Mesangial cell (primary cell): ENCODE measurements around the gene HNF1A. TPM values are rescaled to one million over a fixed set of nuclear protein-coding genes. Genes with fewer than 3 reads are reported as not detected.

ENCODE experiments used
- total RNA-seq: library from RNA; depleted of rRNA; stranded (reverse); fragments of >200 nt; gene quantifications from 2 replicates; pipeline ENCODE4 v1.2.3, GENCODE V29; 2015

HNF1A gene, protein sequence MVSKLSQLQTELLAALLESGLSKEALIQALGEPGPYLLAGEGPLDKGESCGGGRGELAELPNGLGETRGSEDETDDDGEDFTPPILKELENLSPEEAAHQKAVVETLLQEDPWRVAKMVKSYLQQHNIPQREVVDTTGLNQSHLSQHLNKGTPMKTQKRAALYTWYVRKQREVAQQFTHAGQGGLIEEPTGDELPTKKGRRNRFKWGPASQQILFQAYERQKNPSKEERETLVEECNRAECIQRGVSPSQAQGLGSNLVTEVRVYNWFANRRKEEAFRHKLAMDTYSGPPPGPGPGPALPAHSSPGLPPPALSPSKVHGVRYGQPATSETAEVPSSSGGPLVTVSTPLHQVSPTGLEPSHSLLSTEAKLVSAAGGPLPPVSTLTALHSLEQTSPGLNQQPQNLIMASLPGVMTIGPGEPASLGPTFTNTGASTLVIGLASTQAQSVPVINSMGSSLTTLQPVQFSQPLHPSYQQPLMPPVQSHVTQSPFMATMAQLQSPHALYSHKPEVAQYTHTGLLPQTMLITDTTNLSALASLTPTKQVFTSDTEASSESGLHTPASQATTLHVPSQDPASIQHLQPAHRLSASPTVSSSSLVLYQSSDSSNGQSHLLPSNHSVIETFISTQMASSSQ
- total RNA-seq: 0.25 TPM in 1 of 2 replicates, not detected in the other

DNA sequence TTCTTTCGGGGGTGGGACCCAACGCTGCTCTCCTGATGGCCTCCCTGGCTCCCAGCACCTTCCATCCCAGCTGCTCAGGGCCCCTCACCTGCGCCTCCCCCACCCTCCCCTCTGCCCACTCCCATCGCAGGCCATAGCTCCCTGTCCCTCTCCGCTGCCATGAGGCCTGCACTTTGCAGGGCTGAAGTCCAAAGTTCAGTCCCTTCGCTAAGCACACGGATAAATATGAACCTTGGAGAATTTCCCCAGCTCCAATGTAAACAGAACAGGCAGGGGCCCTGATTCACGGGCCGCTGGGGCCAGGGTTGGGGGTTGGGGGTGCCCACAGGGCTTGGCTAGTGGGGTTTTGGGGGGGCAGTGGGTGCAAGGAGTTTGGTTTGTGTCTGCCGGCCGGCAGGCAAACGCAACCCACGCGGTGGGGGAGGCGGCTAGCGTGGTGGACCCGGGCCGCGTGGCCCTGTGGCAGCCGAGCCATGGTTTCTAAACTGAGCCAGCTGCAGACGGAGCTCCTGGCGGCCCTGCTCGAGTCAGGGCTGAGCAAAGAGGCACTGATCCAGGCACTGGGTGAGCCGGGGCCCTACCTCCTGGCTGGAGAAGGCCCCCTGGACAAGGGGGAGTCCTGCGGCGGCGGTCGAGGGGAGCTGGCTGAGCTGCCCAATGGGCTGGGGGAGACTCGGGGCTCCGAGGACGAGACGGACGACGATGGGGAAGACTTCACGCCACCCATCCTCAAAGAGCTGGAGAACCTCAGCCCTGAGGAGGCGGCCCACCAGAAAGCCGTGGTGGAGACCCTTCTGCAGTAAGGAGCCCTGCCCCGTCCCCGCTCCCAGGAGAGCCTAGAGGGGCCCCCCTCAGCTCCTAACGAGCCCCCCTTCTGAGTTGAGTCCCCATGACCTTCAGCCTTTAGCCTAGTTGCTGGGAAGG, at the start of gene HNF1A:
Gene HNF1A, plus strand, starts transcription at position 248 of the 924 bp plus-strand sequence. Its CDS starts 226 bp downstream, at position 474.

GRCh38 chr12:121015825-121016766, 37.8 kb downstream of the HNF1A start, which contains the start of gene C12orf43:
TSS of gene C12orf43 (minus strand) at chr12:121016487. CDS start at chr12:121016474, 13 bp downstream.

GRCh38 chr12:121038861-121039668, 60.7 kb downstream of the HNF1A start, which contains the start of gene OASL:
TSS of gene OASL (minus strand) at chr12:121039246. CDS start at chr12:121038971, 275 bp downstream.

Other genes starting within 250 kb of the HNF1A start
- gene SPPL3, start 74.2 kb upstream of the HNF1A start, total RNA-seq: 16.3 and 26.5 TPM in 2 replicates
- 10.9 and 15.0 TPM in 2 replicates for gene C12orf43, start 37.9 kb downstream of the HNF1A start, total RNA-seq
- 0.25 and 0.33 TPM in 2 replicates for gene OASL, start 60.7 kb downstream of the HNF1A start, total RNA-seq
- 0.13 and 0.16 TPM in 2 replicates for gene P2RX7, start 154.3 kb downstream of the HNF1A start, total RNA-seq
- gene P2RX4, start 231.6 kb downstream of the HNF1A start, total RNA-seq: 31.1 and 34.7 TPM in 2 replicates